CD4-positive, alpha-beta T cell treated with Interleukin-10 for 1 hour (primary cell): ENCODE measurements around the gene RBMS2.
"Not testable (repeated sequence)": the region's sequence is repeated elsewhere in the genome, so short reads cannot be mapped to it uniquely, and the experiment has no call there.

Experiments
- DNase-seq: peaks from one replicate; pipeline ENCODE4 v3.0.0-alpha.2; 2020

The RBMS2 gene, protein sequence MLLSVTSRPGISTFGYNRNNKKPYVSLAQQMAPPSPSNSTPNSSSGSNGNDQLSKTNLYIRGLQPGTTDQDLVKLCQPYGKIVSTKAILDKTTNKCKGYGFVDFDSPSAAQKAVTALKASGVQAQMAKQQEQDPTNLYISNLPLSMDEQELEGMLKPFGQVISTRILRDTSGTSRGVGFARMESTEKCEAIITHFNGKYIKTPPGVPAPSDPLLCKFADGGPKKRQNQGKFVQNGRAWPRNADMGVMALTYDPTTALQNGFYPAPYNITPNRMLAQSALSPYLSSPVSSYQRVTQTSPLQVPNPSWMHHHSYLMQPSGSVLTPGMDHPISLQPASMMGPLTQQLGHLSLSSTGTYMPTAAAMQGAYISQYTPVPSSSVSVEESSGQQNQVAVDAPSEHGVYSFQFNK

DNA sequence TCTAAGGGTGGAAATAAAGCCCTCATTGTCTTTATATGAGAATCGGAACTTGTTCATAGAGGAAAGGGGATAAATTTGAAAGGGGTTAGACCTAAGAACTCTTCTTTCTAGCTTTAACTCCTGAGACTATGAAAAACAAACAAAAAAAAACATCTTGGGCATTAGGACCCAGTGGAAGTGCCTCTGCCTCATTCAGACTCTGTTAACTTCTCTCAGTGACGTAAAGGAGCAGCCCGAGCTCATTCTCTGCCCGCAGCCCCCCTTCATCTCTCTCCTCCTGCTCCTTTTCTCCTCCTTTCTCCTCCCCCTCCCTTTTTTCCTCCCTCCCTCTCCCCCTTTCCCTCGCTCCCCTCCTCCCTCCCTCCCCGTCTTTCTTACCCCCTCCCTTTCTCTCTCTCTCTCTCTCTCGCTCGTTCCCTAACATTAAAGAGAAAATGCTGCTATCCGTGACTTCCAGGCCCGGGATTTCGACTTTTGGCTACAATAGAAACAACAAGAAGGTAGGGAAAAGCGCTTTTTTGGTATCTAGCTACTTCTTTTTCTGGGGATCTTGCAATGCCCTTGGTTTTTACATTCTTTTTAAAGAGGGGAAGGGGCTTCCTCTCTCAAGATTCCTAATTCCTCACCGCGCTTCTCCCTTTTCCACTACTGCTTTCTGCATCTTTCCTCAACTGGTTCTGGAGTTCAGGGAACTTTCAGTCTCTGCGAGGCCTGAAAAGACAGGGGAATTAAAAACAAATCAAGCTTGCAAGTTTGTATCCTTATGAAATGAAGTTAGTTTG lies at the start of gene RBMS2:
Gene RBMS2 (plus strand): TSS at position 231 of the 782 bp plus-strand sequence. CDS start 204 bp downstream, at position 435.
- peak; percentile 40 for DNase-seq

DNA sequence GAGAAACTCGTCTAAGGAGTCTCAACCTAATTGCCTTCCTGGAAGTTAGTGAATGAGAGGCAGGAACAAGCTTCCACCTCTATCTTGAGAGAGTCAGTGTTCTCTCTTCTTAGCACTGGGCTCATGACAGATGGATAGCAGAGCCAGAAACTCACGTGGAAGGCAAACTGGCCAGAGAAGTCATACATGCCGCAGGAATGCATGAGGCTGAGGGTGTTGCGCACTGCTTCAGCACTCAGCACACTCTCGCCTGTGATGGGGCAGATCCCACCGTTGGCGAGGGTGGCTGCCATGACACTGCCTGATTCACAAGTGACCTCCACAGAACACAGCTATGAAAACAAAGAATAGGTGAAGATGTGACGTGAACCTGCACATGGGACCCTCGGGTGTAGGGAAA lies 47.2 kb upstream of the RBMS2 start:
- DNase-seq = no peak

DNA sequence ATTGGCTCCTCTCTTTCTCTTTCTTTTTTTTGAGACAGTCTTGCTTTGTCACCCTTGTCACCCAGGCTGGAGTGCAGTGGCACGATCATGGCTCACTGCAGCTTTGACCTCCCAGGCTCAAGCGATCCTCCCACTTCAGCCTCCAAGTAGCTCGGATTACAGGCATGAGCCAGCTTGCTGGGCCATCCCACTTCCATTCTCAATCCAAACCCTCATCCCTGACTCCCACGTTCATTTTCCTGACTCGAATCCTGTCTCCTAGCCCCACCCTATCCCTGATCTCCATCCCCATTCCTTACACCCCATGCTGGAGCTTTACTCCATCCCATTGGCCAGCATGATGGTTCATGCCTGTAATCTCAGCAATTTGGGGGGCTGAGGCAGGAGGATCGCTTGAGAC lies 45.5 kb upstream of the RBMS2 start:
- DNase-seq = no peak

DNA sequence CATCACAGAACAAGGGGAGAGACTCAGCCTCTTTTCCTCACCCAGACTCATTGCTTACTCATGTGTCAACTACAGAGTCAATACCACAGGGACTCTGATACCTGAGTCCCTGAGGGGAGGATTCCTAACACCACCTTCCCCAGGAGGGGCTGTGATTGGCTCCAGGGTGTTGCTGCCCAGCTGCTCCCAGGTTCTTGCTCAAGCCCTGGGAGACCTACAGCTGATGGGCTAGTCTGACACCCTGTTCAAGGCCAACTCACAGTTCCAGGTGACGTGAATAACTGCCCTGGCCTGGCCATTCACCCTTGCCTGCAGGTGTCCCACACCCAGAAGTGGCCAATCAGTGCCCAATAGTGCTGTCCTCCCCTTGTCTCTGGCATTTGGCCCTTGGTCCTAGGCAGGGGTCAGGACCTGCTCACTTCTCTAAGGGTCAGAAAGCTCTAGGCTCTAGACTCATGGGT lies 44.6 kb upstream of the RBMS2 start:
- DNase-seq = no peak

DNA sequence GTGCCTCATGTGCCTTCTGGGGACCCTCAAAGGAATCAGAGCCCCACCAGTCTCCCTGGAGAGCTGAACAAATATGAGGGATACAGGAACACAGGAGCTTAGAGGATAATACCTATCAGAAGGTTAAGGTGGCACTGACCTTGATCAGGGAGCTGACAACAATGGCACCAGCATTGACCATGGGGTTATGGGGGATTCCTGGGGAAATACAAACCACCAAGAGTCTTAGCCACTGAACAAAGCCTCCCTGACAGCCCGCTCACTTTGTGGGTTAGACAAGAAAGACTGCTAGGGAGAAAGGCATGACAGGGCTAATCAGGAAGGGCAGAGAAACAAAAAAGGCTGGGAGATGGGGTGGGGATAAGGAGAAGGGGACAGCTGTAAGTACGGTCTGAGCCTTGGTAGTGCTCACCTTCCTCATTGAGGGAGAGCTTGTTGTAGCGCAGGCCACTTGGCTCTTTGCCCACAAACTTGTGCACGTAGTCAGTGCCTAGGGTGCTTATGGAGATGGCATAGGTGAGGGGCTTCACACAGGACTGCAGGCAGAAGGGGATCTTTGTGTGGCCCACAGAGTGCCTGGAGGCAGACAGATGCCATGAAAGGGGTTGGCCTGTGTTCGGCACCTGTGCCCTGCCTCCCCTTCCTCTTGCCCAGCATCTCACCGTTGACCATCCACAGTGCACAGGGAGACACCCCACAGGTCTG lies 43.9 kb upstream of the RBMS2 start:
- no peak for DNase-seq

DNA sequence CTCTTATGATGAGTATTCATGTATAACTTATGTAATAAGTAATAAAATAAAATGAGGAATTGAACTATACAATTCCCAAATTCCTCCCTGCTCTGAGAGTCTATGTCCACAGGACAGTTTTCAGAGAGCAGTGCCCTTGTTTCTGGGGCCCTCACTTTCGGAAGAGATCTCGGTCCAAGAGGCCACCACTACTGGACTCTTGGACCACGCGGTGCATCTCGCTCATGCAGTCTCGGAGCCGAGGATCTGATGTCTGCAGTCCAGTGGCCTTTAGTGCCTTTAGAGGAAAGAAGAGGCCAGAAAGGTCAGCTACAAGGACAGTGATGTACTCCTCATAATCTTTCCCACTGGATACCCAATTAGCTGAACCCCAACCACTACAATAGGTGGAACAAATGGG lies 42.0 kb upstream of the RBMS2 start:
- no peak for DNase-seq

DNA sequence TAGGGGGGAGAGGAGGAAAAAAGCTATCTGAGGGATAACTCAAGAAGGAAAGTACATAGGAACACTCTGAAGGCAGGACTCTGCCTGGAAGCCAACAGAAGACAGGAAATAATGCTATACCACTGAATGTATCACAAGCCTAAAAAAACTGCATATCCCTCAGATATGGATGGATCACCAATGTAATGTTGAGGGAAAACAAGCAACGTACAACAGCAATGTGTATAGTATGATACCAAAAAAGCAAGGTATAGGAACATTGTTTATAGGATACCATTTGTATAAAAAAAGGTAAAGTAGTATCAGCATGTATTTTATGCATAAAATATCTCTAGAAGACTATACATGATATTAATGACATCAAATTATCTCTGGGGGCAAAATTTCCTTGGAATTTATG lies 37.1 kb upstream of the RBMS2 start:
- no peak for DNase-seq

DNA sequence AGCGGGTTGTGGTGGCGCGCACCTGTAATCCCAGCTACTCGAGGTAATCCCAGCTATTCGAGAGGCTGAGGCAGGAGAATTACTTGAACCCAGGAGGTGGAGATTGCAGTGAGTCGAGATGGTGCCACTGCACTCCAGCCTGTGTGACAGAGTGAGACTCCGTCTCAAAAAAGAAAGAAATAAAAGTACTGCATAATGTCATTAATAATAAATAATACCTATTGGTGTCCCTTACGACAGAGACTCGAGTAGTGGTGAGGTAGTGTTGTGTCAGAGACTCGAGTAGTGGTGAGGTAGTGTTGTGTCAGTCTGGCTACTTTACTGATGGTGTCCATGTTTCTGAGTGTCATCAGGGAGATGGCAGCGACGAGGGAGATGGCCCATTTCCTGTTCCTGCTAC lies 34.9 kb upstream of the RBMS2 start:
- no peak for DNase-seq

DNA sequence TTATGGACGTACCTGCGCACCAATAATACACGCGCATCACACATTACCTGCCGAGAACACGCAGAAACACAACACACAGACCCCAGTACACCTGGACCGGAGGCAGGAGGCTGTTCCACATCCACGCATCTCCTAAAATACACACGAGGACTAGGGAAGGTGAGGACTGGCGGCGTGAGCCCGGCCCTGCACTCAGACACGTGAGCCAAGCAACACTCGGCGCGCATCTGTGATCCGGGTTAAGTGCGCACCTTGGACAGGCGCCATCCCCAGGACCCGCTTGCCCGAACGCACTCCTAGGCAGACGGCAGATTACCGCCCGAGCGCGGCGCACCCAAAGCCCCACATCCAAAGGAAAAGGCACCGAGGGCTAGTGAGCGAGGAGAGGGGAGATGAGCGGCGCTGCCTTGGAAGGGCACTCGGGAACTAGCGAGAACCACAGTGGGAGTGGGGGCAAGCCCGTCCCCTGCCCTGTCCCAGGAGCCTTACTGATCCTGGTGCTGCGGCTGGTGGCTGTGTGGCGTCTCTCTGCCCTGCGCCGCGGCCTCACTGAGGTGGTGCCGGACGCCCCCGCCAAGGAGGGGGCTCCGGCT lies 34.1 kb upstream of the RBMS2 start:
- no peak for DNase-seq

DNA sequence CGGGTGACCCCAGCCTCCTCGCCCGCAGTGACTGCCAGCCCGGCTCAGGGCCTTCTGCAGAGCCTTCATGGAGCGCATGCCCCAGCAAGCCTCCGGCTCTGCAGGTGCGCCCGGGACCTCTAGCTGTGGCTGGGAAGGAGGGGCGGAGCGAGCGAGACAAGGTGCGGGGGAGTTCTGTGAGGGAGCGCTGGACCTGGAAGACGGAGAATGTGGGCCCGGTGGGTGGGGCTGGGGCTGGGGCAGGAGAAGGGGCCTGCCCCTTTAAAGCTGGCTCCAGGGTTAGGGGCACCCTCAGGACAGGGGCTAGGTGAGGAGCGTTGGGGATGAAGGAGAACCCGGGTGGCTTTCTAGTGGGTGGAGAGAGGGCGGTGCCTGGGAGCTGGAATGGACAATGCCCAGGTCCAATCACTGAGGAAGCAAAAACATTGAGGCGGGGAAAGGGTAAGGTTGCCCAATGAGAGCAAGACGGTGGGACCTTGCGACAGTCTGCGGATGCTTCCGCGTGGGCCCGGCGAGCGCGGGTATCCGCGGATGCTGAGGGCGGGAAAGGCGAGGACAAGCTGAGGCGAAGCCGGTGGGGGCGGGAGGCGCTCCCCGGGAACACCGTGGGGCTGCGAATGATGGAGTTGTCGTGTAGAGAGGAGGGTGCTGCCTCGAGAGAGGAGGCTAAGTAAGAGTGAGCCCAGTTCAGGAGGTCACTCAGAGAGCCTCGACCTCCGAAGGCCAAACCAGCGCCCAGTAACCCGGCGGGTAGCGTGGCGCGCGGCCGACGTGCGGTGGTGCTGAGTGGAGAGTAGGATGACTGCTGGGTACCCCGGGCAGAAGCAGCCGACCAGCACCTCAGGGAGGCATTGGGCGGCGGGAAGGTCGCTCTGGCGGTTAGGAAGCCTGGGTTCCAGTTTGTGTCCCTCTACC lies 33.3 kb upstream of the RBMS2 start, which contains the start of gene GLS2:
Gene GLS2 (minus strand): TSS at position 121 of the 915 bp plus-strand sequence. CDS start 43 bp downstream, at position 78.
- peak; percentile 86 for DNase-seq

DNA sequence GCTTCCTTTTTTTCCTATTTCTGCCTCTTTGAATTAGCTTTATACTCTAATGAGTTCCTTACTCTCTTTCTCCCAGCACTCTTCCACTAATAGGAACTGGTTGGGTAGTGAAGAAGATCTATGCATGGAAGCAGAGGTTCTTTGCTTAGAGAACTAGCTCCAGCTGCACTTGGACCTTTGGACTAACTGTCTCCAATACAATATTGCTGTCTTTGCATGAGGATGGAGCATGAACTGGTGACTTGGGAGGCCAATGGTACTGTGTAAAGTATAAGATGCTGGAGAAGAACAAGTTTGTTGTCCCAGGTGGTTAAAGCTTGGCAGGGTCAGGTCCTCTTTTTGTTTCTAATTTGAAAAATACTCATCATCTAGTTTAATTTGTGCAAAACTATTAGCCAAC lies 31.3 kb upstream of the RBMS2 start:
- DNase-seq = no peak

DNA sequence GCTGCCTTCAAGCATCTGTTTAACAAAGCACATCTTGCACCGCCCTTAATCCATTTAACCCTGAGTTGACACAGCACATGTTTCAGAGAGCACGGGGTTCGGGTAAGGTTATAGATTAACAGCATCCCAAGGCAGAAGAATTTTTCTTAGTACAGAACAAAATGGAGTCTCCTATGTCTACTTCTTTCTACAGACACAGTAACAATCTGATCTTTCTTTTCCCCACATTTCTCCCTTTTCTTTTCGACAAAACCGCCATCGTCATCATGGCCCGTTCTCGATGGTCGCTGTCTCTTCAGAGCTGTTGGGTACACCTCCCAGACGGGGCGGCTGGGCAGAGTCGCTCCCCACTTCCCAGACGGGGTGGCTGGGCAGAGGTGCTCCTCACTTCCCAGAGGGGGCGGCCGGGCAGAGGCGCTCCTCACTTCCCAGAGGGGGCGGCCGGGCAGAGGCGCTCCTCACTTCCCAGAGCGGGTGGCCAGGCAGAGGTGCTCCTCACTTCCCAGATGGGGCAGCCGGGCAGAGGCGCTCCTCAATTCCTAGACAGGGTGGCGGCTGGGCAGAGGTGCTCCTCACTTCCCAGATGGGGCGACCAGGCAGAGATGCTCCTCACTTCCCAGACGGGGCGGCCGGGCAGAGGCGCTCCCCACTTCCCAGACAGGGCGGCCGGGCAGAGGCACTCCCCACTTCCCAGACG lies 28.1 kb upstream of the RBMS2 start:
- not testable (repeated sequence) for DNase-seq

DNA sequence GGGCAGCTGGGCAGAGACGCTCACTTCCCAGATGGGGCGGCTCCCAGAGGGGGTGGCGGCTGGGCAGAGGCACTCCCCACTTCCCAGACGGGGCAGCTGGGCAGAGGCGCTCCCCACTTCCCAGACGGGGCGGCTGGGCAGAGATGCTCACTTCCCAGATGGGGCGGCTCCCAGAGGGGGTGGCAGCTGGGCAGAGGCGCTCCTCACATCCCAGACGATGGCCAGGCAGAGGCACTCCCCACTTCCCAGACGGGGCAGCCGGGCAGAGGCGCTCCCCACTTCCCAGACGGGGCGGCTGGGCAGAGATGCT lies 27.6 kb upstream of the RBMS2 start:
- DNase-seq = not testable (repeated sequence)

DNA sequence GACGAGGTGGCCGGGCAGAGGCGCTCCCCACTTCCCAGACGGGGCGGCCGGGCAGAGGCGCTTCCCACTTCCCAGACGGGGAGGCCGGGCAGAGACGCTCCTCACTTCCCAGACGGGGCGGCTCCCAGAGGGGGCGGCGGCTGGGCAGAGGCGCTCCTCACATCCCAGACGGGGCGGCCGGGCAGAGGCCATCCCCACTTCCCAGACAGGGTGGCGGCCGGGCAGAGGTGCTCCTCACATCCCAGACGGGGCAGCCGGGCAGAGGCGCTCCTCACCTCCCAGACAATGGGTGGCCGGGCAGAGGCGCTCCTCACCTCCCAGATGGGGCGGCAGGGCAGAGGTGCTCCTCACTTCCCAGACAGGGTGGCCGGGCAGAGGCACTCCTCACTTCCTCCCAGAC lies 27.1 kb upstream of the RBMS2 start:
- not testable (repeated sequence) for DNase-seq

DNA sequence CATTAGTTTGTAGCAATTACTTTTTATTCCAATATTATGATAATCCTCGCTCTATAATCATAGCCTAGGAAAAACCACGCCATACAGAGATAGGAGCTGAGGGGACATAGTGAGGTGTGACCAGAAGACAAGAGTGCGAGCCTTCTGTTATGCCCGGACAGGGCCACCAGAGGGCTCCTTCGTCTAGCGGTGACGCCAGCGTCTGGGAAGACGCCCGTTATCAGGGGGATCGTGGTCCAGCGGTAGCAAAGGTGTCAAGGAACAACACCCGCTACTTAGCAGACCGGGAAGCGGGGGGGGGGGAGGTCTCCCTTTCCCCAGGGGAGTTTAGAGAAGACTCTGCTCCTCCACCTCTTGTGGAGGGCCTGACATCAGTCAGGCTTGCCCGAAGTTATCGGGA lies 24.9 kb upstream of the RBMS2 start:
- DNase-seq = peak; percentile 66

DNA sequence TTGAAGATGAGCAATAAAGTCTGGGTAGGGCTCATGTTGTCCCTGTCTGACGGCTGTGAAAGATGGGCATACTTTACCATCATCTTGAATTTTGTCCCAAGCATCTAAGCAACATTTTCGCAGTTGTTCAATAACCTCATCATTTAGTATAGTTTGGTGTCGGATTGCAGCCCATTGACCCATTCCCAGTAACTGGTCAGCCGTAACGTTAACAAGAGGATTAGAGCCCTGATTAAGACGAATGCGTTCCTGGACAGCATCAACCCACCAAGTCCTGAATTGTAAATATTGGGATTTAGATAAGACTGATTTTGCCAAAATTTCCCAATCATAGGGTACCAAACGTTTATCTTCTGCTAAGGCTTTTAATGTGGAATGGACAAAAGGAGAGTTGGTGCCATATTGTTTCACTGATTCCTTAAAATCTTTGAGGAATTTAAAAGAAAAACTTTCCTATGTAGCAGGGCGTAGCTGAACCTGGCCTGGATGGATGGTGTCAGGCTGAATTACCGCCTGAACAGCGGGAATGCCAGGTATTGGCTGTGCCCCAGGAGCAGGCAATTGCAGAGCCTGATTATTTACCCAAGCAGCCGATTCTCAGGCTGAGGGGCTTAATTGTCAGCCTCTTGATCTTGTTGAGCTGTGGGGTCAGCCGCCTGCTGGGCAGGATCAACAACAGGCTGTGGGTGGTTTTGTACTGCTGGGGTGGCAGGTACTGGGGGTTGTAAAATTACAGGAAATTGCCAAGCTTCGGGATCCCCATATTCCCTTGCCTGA lies 23.3 kb upstream of the RBMS2 start:
- not testable (repeated sequence) for DNase-seq

DNA sequence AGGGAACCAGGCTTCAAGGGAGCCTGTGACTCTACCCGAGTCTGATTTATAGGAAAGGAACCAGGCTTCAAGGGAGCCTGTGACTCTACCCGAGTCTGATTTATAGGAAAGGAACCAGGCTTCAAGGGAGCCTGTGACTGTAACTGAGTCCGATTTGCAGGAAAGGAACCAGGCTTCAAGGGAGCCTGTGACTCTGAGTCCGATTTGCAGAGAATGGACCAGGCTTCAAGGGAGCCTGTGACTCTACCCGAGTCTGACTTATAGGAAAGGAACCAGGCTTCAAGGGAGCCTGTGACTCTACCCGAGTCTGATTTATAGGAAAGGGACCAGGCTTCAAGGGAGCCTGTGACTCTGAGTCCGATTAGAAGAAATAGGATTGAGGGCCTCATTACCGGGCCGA lies 22.2 kb upstream of the RBMS2 start:
- DNase-seq = not testable (repeated sequence)

DNA sequence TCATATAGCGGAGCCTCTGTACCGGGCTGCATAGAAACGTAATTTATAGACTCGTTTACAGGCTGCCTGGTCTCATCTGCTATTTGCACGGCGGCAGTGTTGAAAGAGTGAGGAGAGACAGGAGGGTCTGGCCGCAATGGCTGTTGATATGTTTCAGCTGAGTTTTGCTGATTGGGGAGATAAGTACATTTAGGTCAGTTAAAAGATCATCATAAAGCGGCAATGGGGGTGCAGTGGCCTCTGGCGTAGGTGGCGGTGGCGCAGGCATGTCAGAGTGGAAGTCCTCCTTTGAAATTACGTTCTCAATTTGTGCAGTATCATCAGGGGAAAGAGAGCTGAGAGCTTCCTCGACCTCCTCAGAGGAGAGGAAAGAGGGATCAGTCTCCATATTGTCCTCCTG lies 21.7 kb upstream of the RBMS2 start:
- DNase-seq = not testable (repeated sequence)

DNA sequence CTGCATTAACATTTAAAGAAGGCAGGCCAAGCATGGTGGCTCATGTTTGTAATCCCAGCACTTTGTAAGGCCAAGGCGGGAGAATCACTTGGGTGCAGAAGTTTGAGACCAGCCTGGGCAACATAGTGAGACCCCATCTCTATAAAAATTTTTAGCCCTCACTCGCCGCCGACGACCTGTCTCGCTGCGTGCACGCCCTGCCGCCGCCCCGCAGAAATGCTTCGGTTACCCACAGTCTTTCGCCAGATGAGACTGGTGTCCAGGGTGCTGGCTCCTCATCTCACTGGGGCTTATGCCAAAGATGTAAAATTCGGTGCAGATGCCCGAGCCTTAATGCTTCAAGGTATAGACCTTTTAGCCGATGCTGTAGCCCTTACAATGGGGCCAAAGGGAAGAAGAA lies 10.8 kb upstream of the RBMS2 start:
- DNase-seq = no peak

DNA sequence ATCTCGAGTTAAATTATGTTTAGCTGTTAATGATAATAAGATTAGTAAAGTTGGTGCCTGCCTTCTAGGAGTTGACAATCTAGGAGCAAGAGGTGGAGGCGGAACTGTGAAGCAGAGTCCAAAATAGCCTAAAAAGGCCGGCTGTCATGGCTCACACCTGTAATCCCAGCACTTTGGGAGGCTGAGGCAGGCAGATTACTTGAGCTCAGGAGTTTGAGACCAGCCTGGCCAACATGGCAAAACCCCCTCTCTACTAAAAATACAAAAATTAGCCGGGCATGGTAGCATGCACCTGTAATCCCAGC lies 7.7 kb upstream of the RBMS2 start:
- DNase-seq = not testable (repeated sequence)

DNA sequence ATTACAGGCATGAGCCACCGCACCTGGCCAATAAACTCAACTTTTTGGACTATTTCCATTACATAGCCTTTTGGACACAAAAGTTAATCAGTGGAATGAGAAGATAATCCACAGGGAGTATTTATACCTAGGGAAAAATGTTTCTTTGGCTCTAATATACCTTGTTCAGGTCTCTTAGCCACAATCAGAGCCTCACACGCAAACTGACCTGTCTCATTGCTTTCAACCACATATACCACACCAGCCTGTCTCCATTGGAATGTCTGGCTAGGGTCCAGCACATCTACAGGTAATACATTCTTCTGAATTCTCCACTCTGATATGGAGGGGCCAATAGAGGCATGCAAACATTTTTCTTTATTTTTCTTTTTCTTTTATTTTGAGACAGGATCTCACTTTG lies 3.8 kb upstream of the RBMS2 start:
- DNase-seq = no peak
